Superior temporal gyrus (tissue), 1 donor: ENCODE measurements around the gene AKT3.
"Not testable (repeated sequence)": the region's sequence is repeated elsewhere in the genome, so short reads cannot be mapped to it uniquely, and the experiment has no call there.

ENCODE experiments used
- DNase-seq: peaks from one replicate; pipeline ENCODE4 v3.0.0-alpha.2; 2016; ENCODE audit errors: extremely low spot score

Gene AKT3

GRCh38 chr1:243850202-243850451, at the start of gene AKT3:
AKT3 (minus strand) TSS chr1:243850243; CDS start chr1:243843170, 7,073 bp downstream.
- DNase-seq: peak; percentile 57

GRCh38 chr1:243898278-243898677, 48.2 kb upstream of the AKT3 start:
- DNase-seq: no peak

GRCh38 chr1:243896313-243896712, 46.3 kb upstream of the AKT3 start:
- no peak for DNase-seq

- no peak for DNase-seq
Measured at GRCh38 chr1:243892456-243892855, 42.4 kb upstream of the AKT3 start.

- DNase-seq: peak; percentile 40
Measured at GRCh38 chr1:243890576-243890975, 40.5 kb upstream of the AKT3 start.

- no peak for DNase-seq
Measured at GRCh38 chr1:243885806-243886205, 35.8 kb upstream of the AKT3 start.

- no peak for DNase-seq
Measured at GRCh38 chr1:243884603-243885002, 34.6 kb upstream of the AKT3 start.

- DNase-seq: no peak
Measured at GRCh38 chr1:243883551-243883950, 33.5 kb upstream of the AKT3 start.

GRCh38 chr1:243882276-243882675, 32.2 kb upstream of the AKT3 start:
- no peak for DNase-seq

- DNase-seq: not testable (repeated sequence)
Measured at GRCh38 chr1:243877058-243877457, 27.0 kb upstream of the AKT3 start.

GRCh38 chr1:243855616-243856318, 5.7 kb upstream of the AKT3 start:
- no peak for DNase-seq

- no peak for DNase-seq
Measured at GRCh38 chr1:243851765-243852164, 1.7 kb upstream of the AKT3 start.

- peak; percentile 65 for DNase-seq
Measured at GRCh38 chr1:243851257-243851756, 1.3 kb upstream of the AKT3 start.

GRCh38 chr1:243850452-243851256, 611 bp upstream of the AKT3 start:
- DNase-seq: peak; percentile 53

- DNase-seq: no peak
Measured at GRCh38 chr1:243849421-243850201, 432 bp downstream of the AKT3 start.

- DNase-seq: peak; percentile 74
Measured at GRCh38 chr1:243848858-243849420, 1.1 kb downstream of the AKT3 start.

- DNase-seq: peak; percentile 63
Measured at GRCh38 chr1:243848165-243848857, 1.7 kb downstream of the AKT3 start.

- DNase-seq: no peak
Measured at GRCh38 chr1:243846761-243847160, 3.3 kb downstream of the AKT3 start.

GRCh38 chr1:243845888-243846287, 4.2 kb downstream of the AKT3 start:
- DNase-seq: no peak

GRCh38 chr1:243844186-243844585, 5.9 kb downstream of the AKT3 start:
- DNase-seq: no peak

GRCh38 chr1:243842978-243843511, 7.0 kb downstream of the AKT3 start:
- DNase-seq: no peak
